GM23338 (cell line): ENCODE results near the gene LYPD4. TPM values are rescaled to one million over a fixed set of nuclear protein-coding genes. Genes with fewer than 3 reads are reported as not detected.

Source experiments
- ATAC-seq: fragments of 200-7000 bp; cut with Tn5 transposase; 3 replicates; pipeline ENCODE4 v1.9.1; 2020
- DNase-seq: peaks from one replicate; pipeline ENCODE4 v3.0.0-alpha.2; 2015; ENCODE audit warnings: low spot score
- H2AFZ ChIP-seq: fragments of 200-600 bp; sonication (generic); 2 replicates; pipeline ENCODE4 v1.8.0; 2016; ENCODE audit warnings: antibody characterized with exemption, mild to moderate bottlenecking, moderate library complexity
- H3F3A ChIP-seq: fragments of 200-600 bp; sonication (generic); replicated peaks from 2 replicates; pipeline ENCODE4 v1.8.0; 2017; ENCODE audit warnings: antibody characterized with exemption, mixed run types, low read depth
- H3K27ac ChIP-seq: fragments of 200-600 bp; sonication (generic); 2 replicates; pipeline ENCODE4 v1.6.1; 2016; ENCODE audit warnings: low read depth
- H3K27me3 ChIP-seq: fragments of 200-600 bp; sonication (generic); 2 replicates; pipeline ENCODE4 v1.8.0; 2016; ENCODE audit warnings: mild to moderate bottlenecking, mixed run types, moderate library complexity; ENCODE audit not compliant: insufficient read depth
- H3K36me3 ChIP-seq: fragments of 200-600 bp; sonication (generic); 2 replicates; pipeline ENCODE4 v1.8.0; 2016; ENCODE audit warnings: mild to moderate bottlenecking; ENCODE audit not compliant: insufficient read depth
- H3K4me1 ChIP-seq: fragments of 200-600 bp; sonication (generic); 2 replicates; pipeline ENCODE4 v1.8.0; 2016; ENCODE audit warnings: mild to moderate bottlenecking, moderate library complexity; ENCODE audit not compliant: insufficient read depth
- H3K4me2 ChIP-seq: fragments of 200-600 bp; sonication (generic); 2 replicates; pipeline ENCODE4 v1.7.1; 2017; ENCODE audit warnings: mixed run types
- H3K4me3 ChIP-seq: fragments of 200-600 bp; sonication (generic); 2 replicates; pipeline ENCODE4 v1.6.1; 2016; ENCODE audit warnings: mixed run types
- H3K79me2 ChIP-seq: fragments of 200-600 bp; sonication (generic); replicated peaks from 2 replicates; pipeline ENCODE4 v1.8.0; 2017; ENCODE audit warnings: mild to moderate bottlenecking; ENCODE audit not compliant: insufficient read depth
- H3K9me2 ChIP-seq: fragments of 200-600 bp; sonication (generic); 2 replicates; pipeline ENCODE4 v1.8.0; 2017; ENCODE audit not compliant: insufficient read depth
- H4K20me1 ChIP-seq: fragments of 200-600 bp; sonication (generic); replicated peaks from 2 replicates; pipeline ENCODE4 v1.8.0; 2017; ENCODE audit warnings: mild to moderate bottlenecking; ENCODE audit not compliant: insufficient read depth
- H3K27ac Mint-ChIP-seq: 2 replicates; pipeline ENCODE4 v1.8.0; 2020; ENCODE audit warnings: inconsistent platforms, mild to moderate bottlenecking, moderate library complexity, mixed read lengths
- H3K27me3 Mint-ChIP-seq: 3 replicates; pipeline ENCODE4 v1.8.0; 2022; ENCODE audit warnings: low read depth, mild to moderate bottlenecking, moderate library complexity, mixed read lengths, inconsistent platforms; ENCODE audit not compliant: insufficient read depth, poor library complexity
- H3K36me3 Mint-ChIP-seq: 3 replicates; pipeline ENCODE4 v1.8.0; 2021; ENCODE audit warnings: low read depth, mild to moderate bottlenecking, inconsistent platforms, moderate library complexity, mixed read lengths
- H3K4me1 Mint-ChIP-seq: 3 replicates; pipeline ENCODE4 v1.8.0; 2020; ENCODE audit warnings: mild to moderate bottlenecking, inconsistent platforms, mixed read lengths
- H3K4me3 Mint-ChIP-seq: 3 replicates; pipeline ENCODE4 v1.8.0; 2021; ENCODE audit warnings: moderate library complexity, mild to moderate bottlenecking, inconsistent platforms, mixed read lengths
- H3K9me3 Mint-ChIP-seq: 3 replicates; pipeline ENCODE4 v1.8.0; 2020; ENCODE audit warnings: moderate library complexity, mild to moderate bottlenecking, inconsistent platforms, mixed read lengths
- CREB1 ChIP-seq: fragments of 250-450 bp; sonication (Bioruptor Pico); IDR thresholded peaks from 2 replicates; pipeline ENCODE4 v1.5.0; 2020; ENCODE audit warnings: low read depth, mild to moderate bottlenecking, moderate library complexity
- ETS1 ChIP-seq: IDR thresholded peaks from 2 replicates; pipeline ENCODE4 v1.6.1; 2016; ENCODE audit warnings: antibody characterized with exemption
- EZH2 ChIP-seq: fragments of 200-600 bp; sonication (generic); IDR thresholded peaks from one replicate; pipeline ENCODE4 v1.8.0; 2017; ENCODE audit warnings: antibody characterized with exemption, mild to moderate bottlenecking, low read depth; ENCODE audit not compliant: unreplicated experiment
- EZH2phosphoT487 ChIP-seq: fragments of 200-600 bp; sonication (generic); IDR thresholded peaks from one replicate; pipeline ENCODE4 v1.8.1; 2018; ENCODE audit warnings: antibody characterized with exemption; ENCODE audit not compliant: unreplicated experiment
- JUNB ChIP-seq: IDR thresholded peaks from one replicate; pipeline ENCODE4 v1.6.1; 2016; ENCODE audit warnings: antibody characterized with exemption; ENCODE audit not compliant: unreplicated experiment
- NANOG ChIP-seq: IDR thresholded peaks from 2 replicates; pipeline ENCODE4 v1.6.1; 2016; ENCODE audit warnings: antibody characterized with exemption, borderline replicate concordance
- POLR2AphosphoS5 ChIP-seq: IDR thresholded peaks from 2 replicates; pipeline ENCODE4 v1.6.1; 2016; ENCODE audit warnings: antibody characterized with exemption, low read depth
- REST ChIP-seq: IDR thresholded peaks from one replicate; pipeline ENCODE4 v1.6.1; 2018; ENCODE audit warnings: antibody characterized with exemption; ENCODE audit not compliant: unreplicated experiment
- STAT1 ChIP-seq: IDR thresholded peaks from one replicate; pipeline ENCODE4 v1.6.1; 2016; ENCODE audit warnings: antibody characterized with exemption; ENCODE audit not compliant: unreplicated experiment
- ZNF462 ChIP-seq: fragments of 250-450 bp; sonication (Bioruptor Pico); IDR thresholded peaks from 2 replicates; pipeline ENCODE4 v1.5.0; 2020; ENCODE audit warnings: mild to moderate bottlenecking, moderate library complexity
- polyA plus RNA-seq: library from polyadenylated mRNA; unstranded; fragments of >200 nt; fragmentation: Nextera tagmentation; extraction: Ambion mirVana; gene quantifications from 2 replicates; pipeline ENCODE4 v1.2.1, GENCODE V29; 2016
- total RNA-seq: library from RNA; depleted of rRNA; stranded (reverse); fragments of >200 nt; shearing (Covaris generic); gene quantifications from 2 replicates; pipeline ENCODE4 v1.2.3, GENCODE V29; 2014

LYPD4 gene
- total and polyA plus RNA-seq, 2 experiments from 2014 or later = not detected

GRCh38 chr19:41892173-41892902 is 47.9 kb upstream of the LYPD4 start:
- Mint-ChIP-seq H3K4me3 (no peak overlapping the region), H3K9me3 (peaks cover 3% of the 10 kb centered on the region; the same call in 1 of the 3 replicates), H3K27ac (no peak overlapping the region), H3K36me3 (peaks cover 26% of the 10 kb centered on the region; the same call in 2 of the 3 replicates), H3K27me3 (peaks cover 9% of the 10 kb centered on the region), H3K4me1 (peaks cover 35% of the 10 kb centered on the region)
- no peak overlapping the region for H2AFZ ChIP-seq
- no peaks in the 10 kb centered on the region for H3K9me2 ChIP-seq
- no peaks in the 10 kb centered on the region for H3K79me2 ChIP-seq
- H3F3A ChIP-seq = peaks cover 5% of the 10 kb centered on the region; the same call in 1 of the 2 replicates
- H3K4me3 ChIP-seq = no peak overlapping the region
- H4K20me1 ChIP-seq = peaks cover 4% of the 10 kb centered on the region; the same call in 1 of the 2 replicates
- no peak overlapping the region for H3K4me2 ChIP-seq
- no peak for DNase-seq
- peaks cover 13% of the 10 kb centered on the region for H3K4me1 ChIP-seq
- H3K36me3 ChIP-seq = no peaks in the 10 kb centered on the region
- ATAC-seq = no peak
- TF ChIP-seq EZH2phosphoT487 (no peak), EZH2 (no peak), ZNF462 (CRISPR knock-in tag) (no peak), JUNB (no peak), REST (no peak), NANOG (no peak), STAT1 (no peak), ETS1 (no peak), CREB1 (no peak), POLR2AphosphoS5 (no peak)
- H3K27me3 ChIP-seq = no peaks in the 10 kb centered on the region
- H3K27ac ChIP-seq = no peak overlapping the region
